NCI-H524 (cell line): Measurements from ENCODE around the gene TIMP4.

ENCODE experiments used
- DNase-seq, 2 experiments: peaks; one replicate each; lab custom pipeline; 2025; lab: John Stamatoyannopoulos, UW

TIMP4 gene

DNA sequence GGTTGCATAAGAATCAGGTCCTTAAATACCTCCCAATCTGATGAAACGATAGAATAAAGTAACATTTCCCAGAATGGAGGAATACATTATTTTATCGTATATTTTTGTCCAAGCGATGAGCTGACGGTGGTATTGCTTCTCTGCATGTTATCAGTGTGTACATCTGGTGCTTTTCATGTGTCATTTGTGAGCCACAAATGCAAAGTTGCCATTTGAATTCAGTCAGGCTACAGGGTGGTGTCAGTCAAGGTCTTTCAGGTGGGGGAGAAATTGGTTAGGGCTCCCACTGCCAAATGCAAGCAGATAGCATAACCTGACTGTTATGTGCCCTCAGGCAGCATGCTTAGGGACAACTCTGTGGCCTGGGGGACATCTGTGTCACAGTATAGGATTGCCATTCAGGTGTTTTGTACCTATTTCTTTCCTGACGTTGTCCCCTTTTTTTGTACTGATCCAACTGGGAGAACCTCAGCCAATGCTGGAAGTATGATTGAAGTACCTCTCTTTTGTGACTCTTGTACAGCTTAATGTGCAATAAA is 26.5 kb upstream of the TIMP4 start:
- no peak for DNase-seq

DNA sequence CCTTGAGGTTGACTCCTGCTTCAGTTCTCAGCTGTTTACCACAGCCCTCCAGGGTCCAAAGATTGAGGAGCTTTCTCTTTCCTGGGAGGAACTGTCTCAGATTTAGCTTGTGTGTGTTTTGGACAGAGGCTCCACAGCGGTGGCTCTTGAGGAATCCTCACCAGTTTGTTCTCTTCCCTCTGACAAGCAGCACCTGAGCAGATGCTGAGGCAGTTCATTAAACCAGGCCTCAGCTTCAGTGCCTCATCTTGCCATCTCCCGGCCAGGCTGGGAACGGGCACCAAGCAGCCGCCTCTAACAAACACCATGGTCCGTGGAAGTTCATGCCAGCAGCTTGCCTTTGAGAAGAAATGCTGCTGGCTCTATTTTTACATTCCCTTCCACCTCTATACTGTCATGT is 25.8 kb upstream of the TIMP4 start:
- no peak for DNase-seq

DNA sequence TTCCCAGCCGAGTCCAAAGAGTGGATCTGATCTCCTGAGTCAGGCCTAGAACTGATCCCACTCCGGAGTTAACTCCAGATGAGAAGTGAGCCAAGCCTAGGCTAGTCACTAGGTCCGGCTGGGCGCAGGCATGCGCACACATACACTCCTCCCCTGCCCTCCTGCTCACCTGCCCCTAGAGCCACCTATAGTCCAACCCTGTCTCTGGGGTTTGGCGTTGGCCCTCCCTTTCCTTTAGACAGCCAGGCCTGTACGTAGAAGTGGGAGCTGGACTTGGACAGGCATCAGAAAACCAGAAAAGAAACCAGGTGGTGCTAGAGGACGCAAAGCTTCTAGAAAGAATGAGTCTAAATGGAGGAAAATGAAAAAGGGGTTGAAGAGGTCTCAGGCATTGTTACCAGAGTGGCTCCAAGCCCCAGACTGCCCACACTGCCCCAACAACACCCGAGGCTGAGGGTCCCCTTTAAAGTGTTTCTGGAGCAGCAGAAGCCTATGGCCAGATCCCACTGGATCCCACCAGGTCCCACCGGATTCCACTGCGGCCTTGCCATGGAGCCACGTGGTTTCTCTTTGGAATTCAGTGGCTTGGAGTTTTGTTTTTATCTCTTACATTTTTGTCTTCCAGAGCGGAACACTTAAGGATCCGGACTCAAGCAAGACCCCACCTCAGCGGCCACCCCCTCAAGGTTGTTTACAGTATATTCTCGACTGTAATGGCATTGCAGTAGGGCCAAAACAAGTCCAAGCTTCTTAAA is 24.2 kb upstream of the TIMP4 start:
- no peak for DNase-seq

DNA sequence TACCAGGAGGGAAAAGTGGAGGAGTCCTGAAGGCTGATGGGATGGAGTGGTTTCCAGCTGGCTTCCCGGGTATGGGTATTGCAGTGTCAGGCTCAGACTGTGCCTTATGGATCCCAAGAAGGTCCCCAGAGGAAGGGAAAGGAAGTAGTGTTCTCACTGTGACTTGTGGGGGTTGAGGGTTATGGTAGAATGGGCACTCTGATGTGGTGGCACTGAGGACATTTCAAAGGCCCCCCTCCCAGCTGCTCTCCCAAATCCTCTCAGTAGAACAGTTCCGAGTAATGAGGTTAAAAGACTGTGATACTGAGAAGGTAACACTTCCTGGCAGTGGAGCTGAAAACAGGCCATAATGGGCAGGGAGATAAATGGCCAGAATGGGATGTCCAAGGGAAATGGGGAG is 23.1 kb upstream of the TIMP4 start:
- no peak for DNase-seq

DNA sequence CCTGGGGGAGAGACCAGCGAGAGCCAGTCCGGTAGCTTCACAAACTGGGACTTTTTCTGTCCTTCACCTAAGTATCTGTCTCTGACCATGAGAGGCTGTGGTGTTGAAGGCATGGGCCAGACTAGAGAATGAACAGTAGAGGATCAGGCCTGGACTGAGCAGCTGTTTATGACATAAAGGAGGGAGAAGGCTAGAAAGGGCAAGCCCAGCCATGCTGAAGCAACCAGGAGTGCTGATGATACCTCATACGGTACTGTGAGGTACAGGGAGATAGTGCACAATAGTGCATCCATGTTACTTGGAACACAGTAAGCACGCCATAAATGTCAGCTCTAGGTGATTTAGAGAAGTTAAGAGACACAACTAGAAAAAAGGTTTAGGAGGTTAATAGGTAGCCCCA is 22.6 kb upstream of the TIMP4 start:
- no peak for DNase-seq

DNA sequence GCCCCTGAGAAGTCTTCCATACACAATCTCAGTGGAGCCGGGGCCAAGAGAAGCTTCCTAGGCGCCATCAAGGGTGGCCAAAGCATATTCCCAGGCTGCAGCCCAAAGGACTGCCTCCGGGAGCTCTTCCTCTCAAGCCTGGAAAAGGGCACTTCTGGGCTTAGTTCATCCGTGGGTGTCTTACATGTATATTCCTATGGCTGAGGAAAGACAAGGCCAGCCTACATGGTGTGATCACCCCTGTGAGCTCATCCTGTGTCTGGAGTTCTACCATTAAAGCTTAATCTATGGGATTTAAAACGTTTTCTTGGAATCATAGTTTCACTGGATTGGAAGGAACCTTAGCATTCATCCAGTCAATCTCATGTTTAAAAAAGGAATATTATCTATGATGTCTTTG is 21.9 kb upstream of the TIMP4 start:
- DNase-seq = no peak

DNA sequence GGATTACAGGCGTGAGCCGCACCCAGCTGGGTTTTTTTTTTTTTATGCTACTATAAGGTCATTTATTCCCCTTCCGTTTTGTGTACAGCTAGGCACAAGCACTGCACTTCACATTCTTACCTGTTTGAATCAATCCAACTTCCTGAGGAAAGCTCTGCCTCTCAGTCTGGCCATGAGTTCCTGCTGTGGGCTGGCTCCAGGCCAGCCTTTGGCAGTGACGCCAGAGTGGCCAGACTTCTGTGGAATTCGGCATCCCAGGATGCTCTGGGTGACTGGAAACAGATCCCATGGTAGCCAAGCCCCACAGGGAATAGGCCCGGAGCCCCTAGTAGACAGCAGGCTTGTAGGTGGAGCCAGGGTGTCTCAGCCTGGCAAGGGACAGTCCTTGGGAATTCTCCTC is 21.5 kb upstream of the TIMP4 start:
- no peak for DNase-seq

DNA sequence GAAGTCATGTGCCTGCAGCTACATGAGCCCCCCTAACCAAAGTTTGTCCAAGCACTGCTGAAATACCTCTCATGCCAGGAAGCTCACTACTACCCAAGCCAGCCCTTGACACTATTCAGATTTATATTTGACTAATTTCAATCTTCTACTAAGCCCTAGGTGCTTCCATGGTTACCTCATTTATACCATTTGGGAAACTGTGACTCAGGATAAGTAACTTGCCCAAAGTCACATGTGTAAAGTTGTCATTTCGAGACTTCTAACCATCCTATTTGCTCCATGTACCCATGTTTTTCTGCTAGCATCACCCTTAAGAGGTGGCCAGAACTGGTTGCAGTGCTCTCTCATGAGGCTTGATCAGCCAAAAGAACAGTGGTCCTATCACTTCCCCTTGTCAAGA is 20.7 kb upstream of the TIMP4 start:
- DNase-seq = no peak

DNA sequence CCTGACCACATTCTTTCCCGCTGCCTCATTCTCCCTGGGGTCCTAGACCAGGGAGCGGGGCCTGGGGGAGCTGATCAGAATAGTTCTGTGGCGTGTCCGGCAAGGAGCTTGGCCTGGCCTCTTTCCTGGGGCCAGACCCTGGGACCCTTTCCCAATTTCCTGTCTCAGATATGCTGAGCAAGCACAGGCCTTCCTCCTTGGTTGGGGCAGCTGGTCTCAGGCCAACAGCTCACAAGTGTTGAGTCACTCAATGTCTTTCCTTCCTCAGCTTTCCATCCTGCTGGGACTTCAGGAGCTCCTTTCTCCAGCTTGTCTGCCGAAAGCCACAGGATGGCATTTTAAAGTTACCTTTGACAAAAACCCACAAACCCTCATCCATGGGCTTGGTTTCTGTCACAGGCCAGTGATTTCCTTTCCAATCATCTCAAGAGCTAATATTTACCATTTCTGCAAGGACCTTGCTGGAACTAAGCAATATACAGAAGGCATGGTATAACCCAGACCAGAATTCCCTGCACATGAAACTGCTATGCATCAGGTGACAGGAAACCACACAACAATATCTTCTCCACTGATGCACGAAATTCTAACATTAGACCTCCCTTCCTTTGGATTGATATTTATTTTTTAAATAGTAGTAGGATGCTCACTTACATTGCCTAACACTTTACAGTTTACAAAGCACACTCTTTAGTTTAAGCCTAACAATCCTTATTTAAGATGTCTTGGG is 19.5 kb upstream of the TIMP4 start:
- DNase-seq = no peak

DNA sequence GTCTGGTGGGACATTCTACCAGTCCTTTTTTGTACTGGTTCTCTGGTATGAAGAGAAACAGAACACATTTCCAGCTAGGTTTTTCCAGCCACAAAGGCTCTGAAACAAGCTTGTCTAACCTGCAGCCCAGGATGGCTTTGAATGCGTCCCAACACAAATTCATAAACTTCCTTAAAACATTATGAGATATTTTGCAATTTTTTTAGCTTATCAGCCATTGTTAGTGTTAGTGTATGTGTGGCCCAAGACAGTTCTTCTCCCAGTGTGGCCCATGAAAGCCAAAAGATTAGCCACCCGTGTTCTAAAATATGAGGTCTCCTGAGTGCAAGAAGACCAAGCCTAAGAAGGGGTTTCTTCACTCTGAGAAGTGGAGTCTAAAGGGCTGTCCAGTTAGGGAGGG is 18.4 kb upstream of the TIMP4 start:
- DNase-seq = no peak

DNA sequence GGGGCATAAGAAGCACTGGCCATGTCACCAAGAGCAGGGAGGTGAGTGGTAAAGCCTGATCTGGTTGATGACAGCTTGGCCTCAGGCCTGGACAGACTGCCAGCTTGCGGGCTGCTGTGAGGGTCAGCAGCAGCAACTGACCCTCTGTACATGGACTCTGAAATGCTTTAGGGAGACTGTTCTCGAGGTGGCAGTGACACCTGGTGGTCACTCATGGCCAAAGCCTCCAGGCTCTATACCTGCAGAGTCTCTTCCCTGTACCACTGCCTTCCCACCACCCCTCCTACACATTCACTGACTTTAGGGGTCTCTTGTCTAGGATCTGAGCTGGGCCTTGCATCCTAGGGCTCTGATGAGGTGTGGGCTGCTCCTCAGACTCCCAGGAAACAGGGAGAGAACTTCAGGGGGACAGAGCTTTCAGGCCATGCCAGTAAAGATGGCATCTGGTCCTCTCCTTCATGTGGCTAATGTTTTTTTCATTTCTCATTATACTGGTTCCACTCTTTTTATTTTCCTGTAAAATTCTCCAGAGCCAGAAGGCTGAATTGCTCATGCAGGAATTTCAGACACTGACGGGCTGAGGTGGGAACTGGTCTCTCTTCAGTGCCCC is 17.2 kb upstream of the TIMP4 start:
- peak in 1 of 2 experiments; percentile 37 for DNase-seq

DNA sequence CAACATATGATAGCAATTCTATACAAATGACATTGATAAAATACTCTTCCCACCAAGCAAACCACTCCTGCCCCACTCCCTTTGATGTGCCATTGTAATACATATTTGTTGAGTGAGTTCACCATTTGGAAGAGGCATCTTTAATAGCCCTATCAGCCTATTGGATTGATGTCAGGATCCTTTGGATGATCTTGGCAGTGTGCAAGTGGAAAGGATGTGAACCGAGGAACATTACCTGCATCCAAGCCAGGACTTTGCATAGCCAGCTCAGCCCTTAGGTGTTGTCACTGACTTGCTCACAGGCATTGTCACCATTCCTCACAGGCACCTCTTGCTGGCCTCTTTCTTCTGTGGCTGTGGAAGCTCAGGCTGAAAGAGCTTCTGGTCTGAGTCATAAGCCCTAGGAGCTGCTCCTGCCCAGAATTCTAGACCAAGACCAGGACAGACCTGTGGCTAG is 16.5 kb upstream of the TIMP4 start:
- DNase-seq = no peak

DNA sequence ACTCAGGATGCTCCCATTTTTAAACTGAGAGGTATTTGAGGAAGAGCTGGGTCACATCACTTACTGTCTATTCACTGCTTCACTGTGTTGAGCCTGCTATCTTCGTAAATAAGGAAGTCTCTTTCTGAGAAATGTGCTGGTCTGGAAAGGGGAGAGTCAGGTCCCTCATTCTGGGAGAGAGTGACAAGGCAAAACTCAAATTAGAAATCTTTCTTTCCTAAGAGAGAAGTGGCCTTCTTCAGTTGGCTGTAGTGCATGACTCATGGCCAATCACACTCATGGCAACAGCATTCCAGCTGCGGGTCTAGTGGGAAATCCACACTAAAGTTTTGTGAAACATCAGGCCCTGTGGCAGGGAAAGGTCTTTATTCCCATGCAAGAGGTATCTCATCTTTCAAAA is 11.5 kb upstream of the TIMP4 start:
- DNase-seq = no peak

DNA sequence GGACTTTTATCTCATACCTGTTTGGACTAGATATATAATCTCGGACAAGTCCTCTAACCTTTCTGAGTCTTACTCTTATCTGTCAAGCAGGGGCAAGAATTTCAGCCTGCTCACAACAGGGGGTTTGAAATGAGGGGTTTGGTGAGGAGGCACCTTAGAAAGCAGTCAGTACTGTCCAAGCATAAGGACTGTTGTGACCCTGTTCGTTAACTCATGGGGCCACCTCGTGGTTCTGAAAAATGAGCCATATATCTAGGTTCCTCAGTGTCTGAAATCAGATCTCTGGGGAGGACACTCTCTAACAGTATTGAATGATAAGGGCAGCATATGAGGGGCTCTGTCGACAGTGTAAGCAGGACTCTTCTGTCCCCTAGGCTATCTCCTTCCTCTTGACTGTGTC is 7.2 kb upstream of the TIMP4 start:
- DNase-seq = no peak

DNA sequence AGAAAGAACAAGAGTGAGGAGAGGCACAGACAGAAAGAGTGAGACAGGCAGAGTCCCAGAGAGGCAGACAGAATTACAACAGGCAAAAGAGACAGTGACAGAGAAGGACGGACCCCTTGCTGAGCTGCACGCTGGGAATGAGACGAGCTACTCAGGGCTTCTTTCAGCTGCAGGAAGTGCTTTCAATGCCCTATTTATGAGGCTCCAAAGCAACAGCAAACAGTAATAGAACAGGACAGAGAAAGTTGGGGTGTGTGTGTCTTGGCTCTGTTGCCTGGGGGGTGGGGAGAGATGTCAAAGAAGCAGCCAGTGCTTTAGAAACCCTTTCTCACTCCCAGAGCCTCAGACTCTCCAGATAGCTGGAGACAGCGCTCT is 502 bp upstream of the TIMP4 start:
- DNase-seq = no peak

DNA sequence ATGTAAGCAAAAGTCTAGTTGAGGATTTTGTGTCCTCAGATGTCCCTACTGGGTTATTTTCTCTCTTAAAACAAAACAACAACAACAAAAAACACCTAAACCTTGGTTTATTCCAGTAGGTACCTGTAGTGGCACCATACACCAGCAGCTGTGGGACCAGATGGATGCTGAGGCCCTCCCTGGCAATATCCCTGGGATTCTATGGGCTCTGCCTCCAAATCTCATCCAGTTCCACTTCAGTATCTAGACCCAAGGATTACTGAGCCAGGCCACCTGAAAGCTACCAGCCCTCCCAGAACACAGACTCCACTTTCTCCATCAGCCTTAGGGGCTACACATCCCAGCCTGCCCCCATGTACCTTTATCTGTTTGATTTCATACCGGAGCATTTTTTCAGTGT is 1.7 kb downstream of the TIMP4 start:
- DNase-seq = peak in 1 of 2 experiments; percentile 15

DNA sequence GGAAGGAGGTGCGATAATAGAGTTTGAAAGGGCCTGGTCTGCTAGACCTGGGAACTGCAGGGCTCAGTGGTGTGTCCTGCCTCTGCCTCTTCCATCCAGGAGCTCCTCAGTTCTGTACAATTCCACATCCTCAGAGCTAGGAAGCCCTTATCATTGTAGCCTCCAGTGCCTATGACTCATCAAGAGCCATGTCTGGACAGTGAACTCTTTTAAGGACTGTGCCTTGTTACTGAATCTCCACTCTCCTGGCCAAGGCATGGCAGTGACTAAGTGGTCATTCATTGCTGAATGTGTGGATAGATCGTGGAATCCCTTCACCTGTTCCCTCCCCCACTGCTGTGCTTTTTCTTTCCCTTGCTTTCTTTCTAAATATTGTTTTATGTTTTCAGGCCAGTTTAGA is 2.9 kb downstream of the TIMP4 start:
- DNase-seq = no peak

DNA sequence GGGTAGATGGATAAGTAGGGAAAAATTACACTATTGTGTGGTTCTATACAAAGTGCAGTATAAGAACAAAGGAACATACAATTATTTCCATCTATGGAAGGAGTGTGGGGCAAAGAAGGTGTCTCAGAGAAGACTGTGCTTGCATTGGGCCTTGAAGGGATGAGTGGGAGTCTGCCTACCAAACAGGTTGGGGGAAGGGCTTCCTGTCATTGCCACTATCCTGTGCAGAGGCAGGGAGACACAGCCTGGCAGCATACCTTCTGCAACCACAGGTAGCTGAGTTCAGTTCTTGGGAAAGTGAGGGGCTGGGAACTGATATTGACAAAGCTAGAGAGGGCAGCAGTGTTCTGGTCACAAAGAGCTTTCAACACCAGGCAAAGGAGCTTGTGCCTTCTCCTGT is 3.4 kb downstream of the TIMP4 start:
- DNase-seq = no peak

DNA sequence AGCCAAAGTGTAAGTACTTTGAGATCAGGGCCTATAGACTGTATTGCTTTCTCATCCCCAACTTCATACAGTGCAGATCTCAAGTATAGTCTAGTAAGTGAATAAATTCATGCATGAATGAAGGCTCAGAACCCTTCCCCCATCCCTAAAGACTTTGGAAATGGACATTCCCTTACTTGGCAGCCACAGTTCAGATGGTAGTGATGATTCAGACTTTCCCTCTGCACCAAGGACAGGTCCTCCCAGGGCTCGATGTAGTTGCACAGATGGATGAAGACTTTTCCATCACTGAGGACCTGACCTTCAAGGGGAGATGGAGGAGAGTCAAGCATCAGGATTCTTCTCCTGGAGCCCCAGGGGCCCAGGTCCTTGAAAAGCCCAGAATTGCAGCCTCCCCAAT is 4.6 kb downstream of the TIMP4 start:
- DNase-seq = no peak

DNA sequence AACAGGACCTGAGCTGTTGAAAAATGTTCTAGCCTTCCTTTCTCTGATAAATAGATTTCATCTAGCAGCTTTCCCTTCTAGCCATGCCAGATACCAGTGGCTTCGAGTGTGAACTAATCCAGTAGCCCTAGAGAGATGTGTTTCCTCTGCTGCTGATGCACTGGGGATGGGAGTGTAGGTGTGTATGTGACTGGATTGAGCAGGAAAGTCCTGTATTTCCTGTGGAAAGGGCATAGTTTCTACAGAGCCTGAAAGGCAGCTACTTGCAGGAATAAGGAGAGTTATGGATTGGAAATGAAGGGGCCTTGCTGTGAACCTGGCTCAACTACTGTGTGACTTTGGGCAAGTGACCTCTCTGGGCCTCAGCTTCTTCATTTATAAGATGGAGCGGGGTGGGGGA is 8.6 kb downstream of the TIMP4 start:
- DNase-seq = no peak

DNA sequence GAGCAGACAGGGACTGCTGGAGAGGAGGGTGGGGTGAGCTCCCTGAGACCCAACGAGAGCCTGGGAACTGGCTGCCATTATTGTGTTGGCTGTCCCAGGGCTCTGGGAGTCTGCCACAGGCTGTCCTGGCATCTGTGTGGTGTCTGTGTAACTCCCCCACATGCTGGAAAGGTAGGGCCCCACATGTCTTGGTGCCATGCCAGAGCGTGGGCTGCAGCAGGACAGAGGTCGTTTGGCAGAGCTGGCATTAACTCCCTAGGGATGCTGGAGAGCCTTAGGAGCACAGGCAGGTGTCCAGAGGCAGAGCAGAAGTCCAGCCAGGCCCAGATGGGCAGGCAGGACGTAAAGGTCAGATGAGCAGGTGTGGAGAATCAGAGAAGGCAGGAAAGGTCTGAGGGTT is 9.7 kb downstream of the TIMP4 start:
- DNase-seq = no peak

DNA sequence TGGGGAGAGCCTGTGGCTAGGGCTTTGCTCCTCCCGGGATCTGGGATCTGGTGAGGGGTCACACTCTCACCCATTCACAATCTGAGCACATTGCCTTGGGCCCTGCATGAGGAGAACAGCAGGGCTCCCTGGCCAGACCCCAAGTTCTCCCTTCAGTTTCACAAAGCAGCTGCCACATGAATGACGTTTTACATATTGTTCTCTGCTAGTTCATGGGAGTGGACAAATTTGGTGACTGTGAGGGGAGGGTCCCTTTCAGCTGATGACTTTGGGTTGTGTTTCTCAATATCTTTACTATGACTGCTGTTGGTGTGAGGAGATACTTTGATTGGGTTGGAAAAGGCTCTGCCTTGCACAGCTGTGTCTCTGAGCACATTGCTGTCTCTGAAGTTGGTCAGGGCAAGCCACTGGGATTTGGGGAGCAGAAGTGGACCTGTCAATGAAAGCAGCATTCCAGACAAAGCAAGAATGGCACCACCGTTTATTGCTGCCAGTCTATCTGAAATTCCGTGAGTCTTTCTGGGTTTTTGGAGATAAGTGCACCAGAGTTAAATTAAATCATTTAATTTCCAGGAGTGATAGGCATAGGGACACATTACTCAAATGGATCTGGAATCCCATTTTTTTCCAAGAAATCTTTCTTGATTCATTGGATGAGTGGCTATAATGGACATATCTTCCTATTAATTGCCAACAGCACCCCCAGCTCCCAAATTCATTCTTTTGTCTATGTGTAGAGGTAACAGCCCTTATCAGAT is 10.3 kb downstream of the TIMP4 start:
- DNase-seq = no peak
